ENCODE data around the gene ATP10B.

GRCh38 chr5:160514866-160515265 lies 337.1 kb downstream of the ATP10B start:
- TF ChIP-seq POLR2A (IDR thresholded peaks at IDR 0.05) = no peak
- TF ChIP-seq POLR2AphosphoS5 (IDR thresholded peaks at IDR 0.05) = no peak
- TF ChIP-seq CTCF (IDR thresholded peaks at IDR 0.05) = no peak
